ENCODE measurements around the gene PDK1. TPM values are rescaled to one million over a fixed set of nuclear protein-coding genes. Genes with fewer than 3 reads are reported as not detected.

PDK1 gene
- total RNA-seq, 1 experiment from 2014 or later: 11.7 TPM

DNA sequence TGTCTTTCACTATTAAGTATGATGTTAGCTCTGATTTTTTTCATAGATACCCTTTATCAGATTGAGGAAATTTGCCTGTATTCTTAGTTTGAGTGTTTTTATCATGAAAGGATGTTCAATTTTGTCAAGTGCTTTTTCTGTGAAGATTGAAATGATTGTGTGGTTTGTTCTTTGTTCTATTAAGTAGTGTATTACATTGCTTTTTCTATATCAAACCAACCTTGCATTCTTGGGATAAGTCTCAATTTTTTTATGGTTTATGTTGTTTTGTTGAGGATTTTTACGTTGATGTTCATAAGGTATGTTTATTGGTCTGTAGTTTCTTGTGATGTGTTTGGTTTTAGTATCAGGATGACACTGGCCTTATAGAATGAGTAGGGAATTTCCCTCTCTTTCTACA, 19.1 kb downstream of the PDK1 start:
- no peak for DNase-seq (ENCODE audit: low read depth, low spot score)
- CTCF ChIA-PET: no interaction called here
- TF ChIP-seq SIN3A (IDR thresholded peaks at IDR 0.05; ENCODE audit: borderline replicate concordance, insufficient read depth, low read depth, low read length) (no peak), TCF7L2 (IDR thresholded peaks at IDR 0.05; ENCODE audit: low read depth, low read length) (no peak), POLR2AphosphoS5 (IDR thresholded peaks at IDR 0.05; ENCODE audit: low read depth, low read length) (no peak)
- TF ChIP-seq, protein P1, sequence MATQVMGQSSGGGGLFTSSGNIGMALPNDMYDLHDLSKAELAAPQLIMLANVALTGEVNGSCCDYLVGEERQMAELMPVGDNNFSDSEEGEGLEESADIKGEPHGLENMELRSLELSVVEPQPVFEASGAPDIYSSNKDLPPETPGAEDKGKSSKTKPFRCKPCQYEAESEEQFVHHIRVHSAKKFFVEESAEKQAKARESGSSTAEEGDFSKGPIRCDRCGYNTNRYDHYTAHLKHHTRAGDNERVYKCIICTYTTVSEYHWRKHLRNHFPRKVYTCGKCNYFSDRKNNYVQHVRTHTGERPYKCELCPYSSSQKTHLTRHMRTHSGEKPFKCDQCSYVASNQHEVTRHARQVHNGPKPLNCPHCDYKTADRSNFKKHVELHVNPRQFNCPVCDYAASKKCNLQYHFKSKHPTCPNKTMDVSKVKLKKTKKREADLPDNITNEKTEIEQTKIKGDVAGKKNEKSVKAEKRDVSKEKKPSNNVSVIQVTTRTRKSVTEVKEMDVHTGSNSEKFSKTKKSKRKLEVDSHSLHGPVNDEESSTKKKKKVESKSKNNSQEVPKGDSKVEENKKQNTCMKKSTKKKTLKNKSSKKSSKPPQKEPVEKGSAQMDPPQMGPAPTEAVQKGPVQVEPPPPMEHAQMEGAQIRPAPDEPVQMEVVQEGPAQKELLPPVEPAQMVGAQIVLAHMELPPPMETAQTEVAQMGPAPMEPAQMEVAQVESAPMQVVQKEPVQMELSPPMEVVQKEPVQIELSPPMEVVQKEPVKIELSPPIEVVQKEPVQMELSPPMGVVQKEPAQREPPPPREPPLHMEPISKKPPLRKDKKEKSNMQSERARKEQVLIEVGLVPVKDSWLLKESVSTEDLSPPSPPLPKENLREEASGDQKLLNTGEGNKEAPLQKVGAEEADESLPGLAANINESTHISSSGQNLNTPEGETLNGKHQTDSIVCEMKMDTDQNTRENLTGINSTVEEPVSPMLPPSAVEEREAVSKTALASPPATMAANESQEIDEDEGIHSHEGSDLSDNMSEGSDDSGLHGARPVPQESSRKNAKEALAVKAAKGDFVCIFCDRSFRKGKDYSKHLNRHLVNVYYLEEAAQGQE (IDR thresholded peaks at IDR 0.05; ENCODE audit: insufficient read depth in 1 of 2, low read depth in 2 of 2, low read length in 1 of 2): no peak
- TF ChIP-seq, protein P2, sequence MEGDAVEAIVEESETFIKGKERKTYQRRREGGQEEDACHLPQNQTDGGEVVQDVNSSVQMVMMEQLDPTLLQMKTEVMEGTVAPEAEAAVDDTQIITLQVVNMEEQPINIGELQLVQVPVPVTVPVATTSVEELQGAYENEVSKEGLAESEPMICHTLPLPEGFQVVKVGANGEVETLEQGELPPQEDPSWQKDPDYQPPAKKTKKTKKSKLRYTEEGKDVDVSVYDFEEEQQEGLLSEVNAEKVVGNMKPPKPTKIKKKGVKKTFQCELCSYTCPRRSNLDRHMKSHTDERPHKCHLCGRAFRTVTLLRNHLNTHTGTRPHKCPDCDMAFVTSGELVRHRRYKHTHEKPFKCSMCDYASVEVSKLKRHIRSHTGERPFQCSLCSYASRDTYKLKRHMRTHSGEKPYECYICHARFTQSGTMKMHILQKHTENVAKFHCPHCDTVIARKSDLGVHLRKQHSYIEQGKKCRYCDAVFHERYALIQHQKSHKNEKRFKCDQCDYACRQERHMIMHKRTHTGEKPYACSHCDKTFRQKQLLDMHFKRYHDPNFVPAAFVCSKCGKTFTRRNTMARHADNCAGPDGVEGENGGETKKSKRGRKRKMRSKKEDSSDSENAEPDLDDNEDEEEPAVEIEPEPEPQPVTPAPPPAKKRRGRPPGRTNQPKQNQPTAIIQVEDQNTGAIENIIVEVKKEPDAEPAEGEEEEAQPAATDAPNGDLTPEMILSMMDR (IDR thresholded peaks at IDR 0.05): no peak
- no peak for ATAC-seq
- no peaks in the 10 kb centered on the region for H3K27me3 ChIP-seq (ENCODE audit: control insufficient read depth, insufficient read depth, low read length)
- H3K36me3 ChIP-seq (ENCODE audit: control insufficient read depth, insufficient read depth, low read length): no peaks in the 10 kb centered on the region
- POLR2A ChIA-PET: no interaction called here
- no peak overlapping the region for H3K4me3 ChIP-seq (ENCODE audit: low read depth in 2 of 2, low read length in 2 of 2)
- H3K4me1 ChIP-seq (ENCODE audit: control insufficient read depth, insufficient read depth, low read length): no peaks in the 10 kb centered on the region
- BruUV-seq (replicated peaks): no TSS peak
- intact Hi-C loops (cut with micrococcal nuclease; ENCODE audit: unreplicated experiment): no loop called here
- in situ Hi-C loops (cut with HindIII; ENCODE audit: low pct_unique_long_range_greater_than_20kb, low sequenced_read_pairs): no loop called here
- no peak overlapping the region for H3K27ac ChIP-seq (ENCODE audit: low read length)
- peaks cover 20% of the 10 kb centered on the region; the same call in 1 of the 2 replicates for H3K9me3 ChIP-seq (ENCODE audit: control insufficient read depth, insufficient read depth, low read depth, low read length)

DNA sequence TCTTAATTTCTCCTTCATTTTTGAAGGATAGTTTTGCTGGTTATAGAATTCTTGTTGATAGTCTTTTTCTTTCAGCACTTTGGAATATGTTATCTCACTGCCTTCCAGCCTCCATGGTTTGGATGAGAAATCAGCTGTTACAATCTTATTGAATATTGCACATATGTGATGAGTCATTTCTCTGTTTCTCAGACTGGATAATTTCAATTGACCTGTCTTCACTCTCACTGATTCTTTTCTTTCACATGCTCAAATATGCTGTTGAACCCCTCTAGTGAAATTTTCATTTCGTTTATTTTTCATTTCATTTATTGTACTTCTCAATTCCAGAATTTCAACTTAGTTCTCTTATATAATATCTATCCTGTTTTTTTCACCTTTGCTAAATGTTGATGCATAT, 22.2 kb downstream of the PDK1 start:
- peaks cover 20% of the 10 kb centered on the region; the same call in 1 of the 2 replicates for H3K9me3 ChIP-seq (ENCODE audit: control insufficient read depth, insufficient read depth, low read depth, low read length)
- no TSS peak for BruUV-seq (replicated peaks)
- TF ChIP-seq TCF7L2 (IDR thresholded peaks at IDR 0.05; ENCODE audit: low read depth, low read length): no peak
- no peak for TF ChIP-seq SIN3A (IDR thresholded peaks at IDR 0.05; ENCODE audit: borderline replicate concordance, insufficient read depth, low read depth, low read length)
- TF ChIP-seq, protein P1 (IDR thresholded peaks at IDR 0.05; ENCODE audit: insufficient read depth in 1 of 2, low read depth in 2 of 2, low read length in 1 of 2): no peak
- TF ChIP-seq, protein P2 (IDR thresholded peaks at IDR 0.05): no peak
- TF ChIP-seq POLR2AphosphoS5 (IDR thresholded peaks at IDR 0.05; ENCODE audit: low read depth, low read length): no peak
- no peaks in the 10 kb centered on the region for H3K36me3 ChIP-seq (ENCODE audit: control insufficient read depth, insufficient read depth, low read length)
- POLR2A ChIA-PET: no interaction called here
- CTCF ChIA-PET: no interaction called here
- no peak for ATAC-seq
- H3K4me3 ChIP-seq (ENCODE audit: low read depth in 2 of 2, low read length in 2 of 2): no peak overlapping the region
- H3K4me1 ChIP-seq (ENCODE audit: control insufficient read depth, insufficient read depth, low read length): no peaks in the 10 kb centered on the region
- H3K27ac ChIP-seq (ENCODE audit: low read length): no peak overlapping the region
- no peak for DNase-seq (ENCODE audit: low read depth, low spot score)
- H3K27me3 ChIP-seq (ENCODE audit: control insufficient read depth, insufficient read depth, low read length): no peaks in the 10 kb centered on the region
- in situ Hi-C loops (cut with HindIII; ENCODE audit: low pct_unique_long_range_greater_than_20kb, low sequenced_read_pairs) (no loop called here), intact Hi-C loops (cut with micrococcal nuclease; ENCODE audit: unreplicated experiment) (no loop called here)
